MM.1S (cell line): ENCODE measurements around the gene NLGN1.

Source experiments
- DNase-seq: peaks from one replicate; pipeline ENCODE4 v3.0.0-alpha.2; 2015
- H2AFZ ChIP-seq: fragments of 300-600 bp; sonication (generic); 2 replicates; pipeline ENCODE4 v1.6.0; 2016; ENCODE audit warnings: antibody characterized with exemption, low read length
- H3F3A ChIP-seq: fragments of 300-600 bp; sonication (generic); 2 replicates; pipeline ENCODE4 v1.6.1; 2016; ENCODE audit warnings: mild to moderate bottlenecking, antibody characterized with exemption, low read length, moderate library complexity, mixed read lengths; ENCODE audit not compliant: insufficient read depth
- H3K27ac ChIP-seq: fragments of 300-600 bp; sonication (generic); 2 replicates; pipeline ENCODE4 v1.5.1; 2016; ENCODE audit warnings: mild to moderate bottlenecking, low read length
- H3K27me3 ChIP-seq: fragments of 300-600 bp; sonication (generic); replicated peaks from 2 replicates; pipeline ENCODE4 v1.6.0; 2016; ENCODE audit warnings: low read length; ENCODE audit not compliant: insufficient read depth
- H3K36me3 ChIP-seq: fragments of 300-600 bp; sonication (generic); replicated peaks from 2 replicates; pipeline ENCODE4 v1.6.1; 2016; ENCODE audit warnings: mild to moderate bottlenecking, low read length, mixed read lengths; ENCODE audit not compliant: insufficient read depth
- H3K4me1 ChIP-seq: fragments of 300-600 bp; sonication (generic); 2 replicates; pipeline ENCODE4 v1.6.1; 2016; ENCODE audit warnings: low read length, mixed read lengths
- H3K4me2 ChIP-seq: fragments of 300-600 bp; sonication (generic); 2 replicates; pipeline ENCODE4 v1.6.0; 2016; ENCODE audit warnings: low read depth, low read length
- H3K4me3 ChIP-seq: fragments of 300-600 bp; sonication (generic); 2 replicates; pipeline ENCODE4 v1.5.1; 2016; ENCODE audit warnings: low read length, mixed read lengths
- H3K79me2 ChIP-seq: fragments of 300-600 bp; sonication (generic); 2 replicates; pipeline ENCODE4 v1.6.1; 2016; ENCODE audit warnings: mixed run types, low read length, mixed read lengths
- H3K9ac ChIP-seq: fragments of 300-600 bp; sonication (generic); 2 replicates; pipeline ENCODE4 v1.6.1; 2016; ENCODE audit warnings: low read length, mixed read lengths
- H3K9me2 ChIP-seq: fragments of 300-600 bp; sonication (generic); replicated peaks from 2 replicates; pipeline ENCODE4 v1.6.1; 2016; ENCODE audit warnings: mild to moderate bottlenecking, low read length, mixed read lengths; ENCODE audit not compliant: insufficient read depth
- H3K9me3 ChIP-seq: fragments of 300-600 bp; sonication (generic); replicated peaks from 2 replicates; pipeline ENCODE4 v1.6.1; 2016; ENCODE audit warnings: mild to moderate bottlenecking, low read length, mixed read lengths; ENCODE audit not compliant: insufficient read depth
- H4K20me1 ChIP-seq: fragments of 300-600 bp; sonication (generic); 2 replicates; pipeline ENCODE4 v1.6.1; 2016; ENCODE audit warnings: mild to moderate bottlenecking, low read length, moderate library complexity, mixed read lengths; ENCODE audit not compliant: insufficient read depth
- EZH2 ChIP-seq: fragments of 300-600 bp; sonication (generic); optimal IDR thresholded peaks from 2 replicates; pipeline ENCODE3; 2017; ENCODE audit warnings: low read depth, mild to moderate bottlenecking, antibody characterized with exemption, low read length, mixed read lengths
- EZH2phosphoT487 ChIP-seq: fragments of 300-600 bp; sonication (generic); IDR thresholded peaks from 2 replicates; pipeline ENCODE4 v1.6.1; 2018; ENCODE audit warnings: antibody characterized with exemption, low read length
- TF ChIP-seq, protein P1 (sequence below): fragments of 300-600 bp; sonication (generic); IDR thresholded peaks from 2 replicates; pipeline ENCODE4 v1.5.1; 2016; ENCODE audit warnings: antibody characterized with exemption, low read length, mixed read lengths

The NLGN1 gene

DNA sequence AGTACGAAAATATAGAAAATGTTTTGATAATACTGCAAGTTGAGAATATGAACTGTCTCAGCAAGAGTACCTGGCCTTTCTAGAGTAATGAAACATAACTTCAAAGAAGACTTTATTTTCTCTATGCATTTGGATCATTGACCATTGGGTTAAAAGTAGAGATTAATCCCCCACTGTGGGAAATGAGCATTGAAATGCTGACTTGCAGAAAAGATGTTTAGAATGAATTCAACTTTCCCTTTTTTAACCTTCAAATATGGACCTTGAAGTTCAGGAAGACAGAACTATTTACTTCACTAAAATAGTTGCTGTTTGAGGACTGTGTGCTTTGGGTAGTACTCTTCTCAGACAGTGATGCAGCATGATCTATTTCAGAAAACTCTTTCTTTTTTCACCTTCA is 75.7 kb downstream of the NLGN1 start:
- no peak overlapping the region for H3K27ac ChIP-seq

DNA sequence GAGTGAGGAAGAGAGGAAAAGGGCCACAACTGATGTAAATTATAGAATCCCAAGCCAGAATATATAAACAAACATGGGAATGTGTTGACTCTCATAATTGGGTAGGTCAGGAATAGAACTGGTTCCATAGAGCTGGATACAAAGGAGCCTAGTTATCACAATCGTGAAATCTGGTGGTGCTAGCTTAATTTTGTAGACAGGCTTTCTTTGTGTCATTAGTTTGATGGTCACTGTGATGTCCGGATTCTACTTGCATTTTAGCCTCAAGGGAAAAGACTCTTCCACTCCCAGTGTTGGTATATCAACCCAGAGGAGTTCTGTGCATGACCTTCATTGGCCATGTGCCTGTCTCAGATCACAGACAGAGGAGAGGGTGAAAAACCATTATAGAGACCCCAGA is 81.8 kb downstream of the NLGN1 start:
- Histone ChIP-seq H3F3A (no peaks in the 10 kb centered on the region), H3K79me2 (no peaks in the 10 kb centered on the region), H3K27me3 (no peaks in the 10 kb centered on the region), H3K4me2 (no peak overlapping the region), H3K27ac (no peak overlapping the region), H3K4me3 (no peak overlapping the region), H3K9ac (no peak overlapping the region), H4K20me1 (no peaks in the 10 kb centered on the region), H3K9me2 (no peaks in the 10 kb centered on the region), H3K9me3 (no peaks in the 10 kb centered on the region), H3K36me3 (no peaks in the 10 kb centered on the region), H3K4me1 (no peaks in the 10 kb centered on the region), H2AFZ (no peak overlapping the region)
- no peak for DNase-seq
- TF ChIP-seq, protein P1, sequence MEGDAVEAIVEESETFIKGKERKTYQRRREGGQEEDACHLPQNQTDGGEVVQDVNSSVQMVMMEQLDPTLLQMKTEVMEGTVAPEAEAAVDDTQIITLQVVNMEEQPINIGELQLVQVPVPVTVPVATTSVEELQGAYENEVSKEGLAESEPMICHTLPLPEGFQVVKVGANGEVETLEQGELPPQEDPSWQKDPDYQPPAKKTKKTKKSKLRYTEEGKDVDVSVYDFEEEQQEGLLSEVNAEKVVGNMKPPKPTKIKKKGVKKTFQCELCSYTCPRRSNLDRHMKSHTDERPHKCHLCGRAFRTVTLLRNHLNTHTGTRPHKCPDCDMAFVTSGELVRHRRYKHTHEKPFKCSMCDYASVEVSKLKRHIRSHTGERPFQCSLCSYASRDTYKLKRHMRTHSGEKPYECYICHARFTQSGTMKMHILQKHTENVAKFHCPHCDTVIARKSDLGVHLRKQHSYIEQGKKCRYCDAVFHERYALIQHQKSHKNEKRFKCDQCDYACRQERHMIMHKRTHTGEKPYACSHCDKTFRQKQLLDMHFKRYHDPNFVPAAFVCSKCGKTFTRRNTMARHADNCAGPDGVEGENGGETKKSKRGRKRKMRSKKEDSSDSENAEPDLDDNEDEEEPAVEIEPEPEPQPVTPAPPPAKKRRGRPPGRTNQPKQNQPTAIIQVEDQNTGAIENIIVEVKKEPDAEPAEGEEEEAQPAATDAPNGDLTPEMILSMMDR, result no peak
- TF ChIP-seq EZH2 (no peak), EZH2phosphoT487 (no peak)

More for the DNA sequence above, 75.7 kb downstream of the NLGN1 start:
- no peak overlapping the region for H3K4me2 ChIP-seq
- no peak overlapping the region for H3K4me3 ChIP-seq
- H3K27me3 ChIP-seq, result no peaks in the 10 kb centered on the region
- no peaks in the 10 kb centered on the region for H3K79me2 ChIP-seq
- no peaks in the 10 kb centered on the region for H3K9me2 ChIP-seq
- H4K20me1 ChIP-seq, result no peaks in the 10 kb centered on the region
- no peaks in the 10 kb centered on the region for H3F3A ChIP-seq
- no peaks in the 10 kb centered on the region for H3K36me3 ChIP-seq
- no peaks in the 10 kb centered on the region for H3K4me1 ChIP-seq
- no peak overlapping the region for H2AFZ ChIP-seq
- H3K9ac ChIP-seq, result no peak overlapping the region
- no peaks in the 10 kb centered on the region for H3K9me3 ChIP-seq
- TF ChIP-seq EZH2phosphoT487 (no peak), EZH2 (no peak)
- no peak for DNase-seq

DNA sequence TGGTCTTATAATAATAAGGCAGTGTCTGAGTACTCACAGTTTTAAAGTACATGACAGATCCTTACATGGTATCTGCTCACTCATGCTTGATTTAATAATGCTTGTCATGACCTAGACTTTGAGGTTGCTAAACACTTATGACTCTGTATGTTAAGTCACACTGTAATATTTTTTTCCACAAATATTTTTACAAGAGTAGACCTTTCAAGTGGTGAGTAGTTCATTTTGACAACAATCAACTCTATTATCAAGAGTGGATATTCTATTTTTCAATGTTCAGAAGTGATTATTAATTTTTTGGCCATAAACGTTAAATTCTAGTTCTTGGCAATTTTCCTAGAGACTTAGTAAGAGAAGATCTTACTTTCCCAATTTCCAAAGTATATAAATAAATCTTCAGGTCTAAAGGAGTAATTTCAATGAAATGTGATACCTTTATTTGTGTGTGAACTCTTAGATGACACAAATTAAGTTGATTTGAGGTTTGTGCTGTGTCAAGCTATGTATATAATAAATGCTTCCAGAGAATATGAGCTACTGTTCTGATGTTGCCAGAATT is 104.5 kb downstream of the NLGN1 start:
- Histone ChIP-seq H3K27ac (no peak overlapping the region), H2AFZ (no peak overlapping the region), H3K4me2 (no peak overlapping the region), H3K9me2 (no peaks in the 10 kb centered on the region), H3K4me1 (no peaks in the 10 kb centered on the region), H4K20me1 (no peaks in the 10 kb centered on the region), H3K9ac (no peak overlapping the region), H3K79me2 (no peaks in the 10 kb centered on the region), H3K9me3 (no peaks in the 10 kb centered on the region), H3K4me3 (no peak overlapping the region), H3F3A (no peaks in the 10 kb centered on the region), H3K36me3 (no peaks in the 10 kb centered on the region), H3K27me3 (no peaks in the 10 kb centered on the region)
- TF ChIP-seq EZH2 (no peak), EZH2phosphoT487 (no peak)
- TF ChIP-seq, protein P1, result no peak
- DNase-seq, result no peak

DNA sequence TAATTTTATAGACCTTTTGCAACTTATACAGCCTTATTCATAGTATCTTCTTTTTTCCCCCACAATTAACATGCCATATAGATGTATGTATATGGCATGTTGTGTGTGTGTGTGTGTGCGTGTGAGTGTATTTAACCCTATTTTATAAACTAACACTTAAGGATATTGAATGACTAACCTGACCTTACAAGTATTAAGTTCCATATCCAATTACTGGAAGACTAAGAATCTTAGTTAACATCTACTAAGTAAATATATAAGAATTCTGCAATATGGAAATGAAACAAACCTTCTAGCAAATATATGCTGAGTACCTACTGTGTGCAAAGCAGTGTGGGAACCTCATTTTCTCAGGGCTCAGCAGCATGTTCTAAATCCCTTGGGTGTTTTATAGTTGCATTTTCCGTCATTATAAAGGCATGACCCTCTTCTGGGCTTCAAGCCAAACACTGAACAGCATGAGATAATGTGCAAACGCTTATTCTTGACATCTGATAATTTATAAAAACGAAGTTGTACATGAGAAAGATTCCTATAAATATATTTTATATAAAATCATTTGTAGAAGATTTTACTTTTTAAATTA is 105.5 kb downstream of the NLGN1 start:
- H3K79me2 ChIP-seq, result no peaks in the 10 kb centered on the region
- DNase-seq, result no peak
- no peaks in the 10 kb centered on the region for H3K27me3 ChIP-seq
- no peaks in the 10 kb centered on the region for H3K9me2 ChIP-seq
- no peaks in the 10 kb centered on the region for H3F3A ChIP-seq
- H3K9ac ChIP-seq, result no peak overlapping the region
- no peaks in the 10 kb centered on the region for H3K36me3 ChIP-seq
- no peaks in the 10 kb centered on the region for H3K4me1 ChIP-seq
- no peaks in the 10 kb centered on the region for H3K9me3 ChIP-seq
- TF ChIP-seq EZH2phosphoT487, result no peak
- H3K4me2 ChIP-seq, result no peak overlapping the region
- H3K27ac ChIP-seq, result no peak overlapping the region
- no peaks in the 10 kb centered on the region for H4K20me1 ChIP-seq
- H3K4me3 ChIP-seq, result no peak overlapping the region
- no peak overlapping the region for H2AFZ ChIP-seq
